Activated T-helper 1 cell treated with Interleukin-2 at 50 U/mL for 16 hours (primary cell): ENCODE results near the gene GPR37L1.
"Not testable (repeated sequence)": the region's sequence is repeated elsewhere in the genome, so short reads cannot be mapped to it uniquely, and the experiment has no call there.

Experiments
- DNase-seq: peaks from one replicate; pipeline ENCODE4 v3.0.0-alpha.2; 2020; ENCODE audit warnings: low read depth

GPR37L1 gene

DNA sequence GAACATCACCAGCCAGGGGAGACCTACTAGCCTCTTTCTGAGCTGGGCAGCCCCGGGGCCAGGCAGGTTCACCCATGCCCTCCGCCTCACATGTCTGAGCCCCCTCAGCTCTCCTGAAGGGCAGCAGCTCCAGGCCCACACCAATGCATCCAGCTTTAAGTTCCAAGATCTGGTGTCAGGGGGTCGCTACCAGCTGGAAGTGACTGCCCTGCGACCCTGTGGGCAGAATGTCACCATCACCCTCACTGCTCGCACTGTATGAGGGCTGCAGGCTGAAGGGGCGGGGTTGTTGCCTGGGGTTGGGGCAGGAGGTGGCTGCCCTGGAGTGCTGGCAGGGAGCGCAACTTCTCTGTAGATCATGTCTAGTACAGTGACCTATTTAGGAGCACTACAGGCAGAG lies 46.1 kb downstream of the GPR37L1 start:
- no peak for DNase-seq

DNA sequence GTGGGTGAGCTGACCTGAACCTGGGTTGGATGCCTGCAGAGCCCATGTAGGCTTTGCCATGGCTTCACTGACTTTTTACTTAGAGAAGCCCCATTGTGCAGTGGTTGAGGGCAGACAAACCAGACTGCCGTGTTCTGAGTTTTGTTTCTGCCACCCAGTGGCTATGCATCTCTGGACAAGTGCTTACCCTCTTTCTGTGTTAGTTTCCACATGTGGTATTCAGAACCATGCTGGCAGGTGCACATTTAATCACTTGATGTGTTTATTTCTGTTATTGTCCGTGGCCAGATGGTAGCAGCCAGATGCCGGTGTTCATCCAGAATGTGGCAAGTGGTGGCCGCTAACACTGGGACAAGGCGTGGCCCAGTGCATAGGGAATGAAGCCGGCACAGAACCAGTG lies 48.0 kb downstream of the GPR37L1 start:
- no peak for DNase-seq

DNA sequence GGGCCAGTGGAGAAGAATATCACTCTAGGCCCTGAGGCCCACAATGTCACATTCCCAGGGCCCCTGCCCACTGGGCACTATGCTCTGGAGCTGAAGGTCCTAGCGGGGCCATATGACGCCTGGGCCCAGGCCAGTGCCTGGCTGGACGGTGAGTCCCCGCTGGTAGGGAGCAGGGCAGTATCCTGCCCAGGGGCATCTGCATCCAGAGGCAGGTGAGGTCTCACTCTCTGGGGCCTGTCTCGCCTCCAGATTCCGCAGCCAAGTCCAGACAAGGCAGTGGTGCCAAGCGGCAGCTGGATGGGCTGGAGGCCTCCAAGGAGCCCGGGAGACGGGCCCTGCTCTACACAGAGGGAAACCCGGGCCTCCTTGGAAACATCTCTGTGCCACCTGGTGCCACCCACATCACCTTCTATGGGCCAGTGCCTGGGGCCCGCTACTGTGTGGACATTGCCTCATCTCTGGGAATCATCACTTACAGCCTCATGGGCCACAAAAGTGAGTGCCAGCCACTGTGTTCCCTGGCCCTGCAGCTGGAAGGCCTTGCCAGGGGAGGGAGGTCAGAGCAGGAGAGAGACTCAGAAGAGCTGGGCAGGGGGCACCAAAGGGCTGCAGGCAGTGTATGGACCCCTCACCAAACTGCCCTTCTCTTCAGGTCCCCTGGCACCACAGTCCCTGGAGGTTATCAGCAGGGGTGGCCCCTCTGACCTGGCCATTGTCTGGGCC lies 48.7 kb downstream of the GPR37L1 start:
- no peak for DNase-seq

DNA sequence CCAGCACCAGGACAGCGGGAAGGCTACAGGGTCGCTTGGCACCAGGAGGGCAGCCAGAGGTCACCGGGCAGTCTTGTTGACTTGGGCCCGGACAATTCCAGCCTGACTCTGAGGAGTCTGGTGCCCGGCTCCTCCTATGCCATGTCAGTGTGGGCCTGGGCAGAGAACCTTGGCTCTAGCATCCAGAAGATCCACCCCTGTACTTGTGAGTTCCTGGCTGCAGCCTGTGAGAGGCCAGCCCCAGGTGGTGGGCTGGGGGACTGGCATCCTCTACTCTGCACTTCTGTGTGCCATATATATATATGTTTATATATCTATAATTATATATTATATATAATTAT lies 49.3 kb downstream of the GPR37L1 start:
- no peak for DNase-seq

DNA sequence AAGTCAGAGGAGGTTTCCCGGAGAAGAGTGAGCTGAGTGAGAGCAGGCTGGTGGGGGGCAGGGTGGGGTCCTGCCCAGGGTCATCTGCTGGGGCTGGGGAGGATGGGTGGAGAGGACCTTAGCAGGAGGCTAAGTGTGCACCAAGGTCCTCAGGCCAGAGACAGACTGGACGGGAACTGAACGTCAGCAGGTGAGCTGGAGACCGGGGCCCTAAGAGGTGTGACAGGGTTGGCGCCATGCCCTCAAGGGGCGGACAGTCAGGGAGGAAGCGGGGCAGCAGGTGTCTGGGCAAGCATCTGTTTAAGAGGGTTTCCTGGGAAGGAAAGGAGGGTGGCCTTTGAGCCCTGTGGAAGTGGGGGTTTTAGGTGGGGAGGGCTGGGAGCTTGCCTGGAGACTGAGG lies 51.3 kb downstream of the GPR37L1 start:
- DNase-seq = no peak

DNA sequence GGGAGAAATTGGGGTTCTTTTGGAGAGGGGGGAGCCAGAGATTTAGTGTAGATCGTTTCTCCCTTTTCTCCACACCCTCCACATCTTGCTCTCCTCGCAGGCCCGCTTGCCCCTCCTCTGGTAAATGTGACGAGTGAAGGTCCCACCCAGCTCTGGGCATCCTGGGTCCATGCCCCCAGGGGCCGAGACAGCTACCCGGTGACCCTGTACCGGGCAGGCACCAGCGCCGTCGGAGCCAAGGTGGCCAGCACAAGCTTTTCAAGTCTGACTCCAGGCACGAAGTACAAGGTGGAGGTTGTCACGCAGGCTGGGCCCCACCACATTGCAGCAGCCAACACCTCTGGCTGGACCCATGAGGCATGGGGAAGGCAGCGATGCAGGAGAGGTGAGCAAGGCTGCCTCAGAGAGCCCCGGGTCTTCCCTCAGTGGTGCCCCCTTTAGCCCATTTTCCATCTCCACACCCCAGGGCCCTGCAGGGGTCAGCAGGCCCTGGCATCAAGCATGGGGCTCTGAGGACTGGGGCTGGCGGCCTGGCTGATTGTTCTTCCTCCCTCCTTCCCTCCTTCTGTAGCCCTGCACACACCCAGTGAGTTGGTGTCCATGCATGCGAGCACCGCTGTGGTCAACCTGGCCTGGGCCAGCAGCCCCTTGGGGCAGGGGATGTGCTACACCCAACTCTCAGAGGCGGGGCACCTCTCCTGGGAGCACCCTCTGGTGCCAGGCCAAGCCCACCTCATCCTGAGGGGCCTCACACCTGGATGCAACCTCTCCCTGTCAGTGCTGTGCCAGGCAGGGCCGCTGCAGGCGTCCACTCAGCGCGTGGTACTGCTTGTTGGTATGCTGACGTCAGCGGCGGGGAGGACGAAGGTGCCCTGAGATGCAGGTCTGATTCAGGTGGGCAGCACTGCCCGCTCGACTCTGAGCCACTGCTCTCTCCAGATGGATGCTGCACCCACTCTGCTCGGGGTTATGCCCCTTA lies 54.5 kb downstream of the GPR37L1 start:
- DNase-seq = no peak

DNA sequence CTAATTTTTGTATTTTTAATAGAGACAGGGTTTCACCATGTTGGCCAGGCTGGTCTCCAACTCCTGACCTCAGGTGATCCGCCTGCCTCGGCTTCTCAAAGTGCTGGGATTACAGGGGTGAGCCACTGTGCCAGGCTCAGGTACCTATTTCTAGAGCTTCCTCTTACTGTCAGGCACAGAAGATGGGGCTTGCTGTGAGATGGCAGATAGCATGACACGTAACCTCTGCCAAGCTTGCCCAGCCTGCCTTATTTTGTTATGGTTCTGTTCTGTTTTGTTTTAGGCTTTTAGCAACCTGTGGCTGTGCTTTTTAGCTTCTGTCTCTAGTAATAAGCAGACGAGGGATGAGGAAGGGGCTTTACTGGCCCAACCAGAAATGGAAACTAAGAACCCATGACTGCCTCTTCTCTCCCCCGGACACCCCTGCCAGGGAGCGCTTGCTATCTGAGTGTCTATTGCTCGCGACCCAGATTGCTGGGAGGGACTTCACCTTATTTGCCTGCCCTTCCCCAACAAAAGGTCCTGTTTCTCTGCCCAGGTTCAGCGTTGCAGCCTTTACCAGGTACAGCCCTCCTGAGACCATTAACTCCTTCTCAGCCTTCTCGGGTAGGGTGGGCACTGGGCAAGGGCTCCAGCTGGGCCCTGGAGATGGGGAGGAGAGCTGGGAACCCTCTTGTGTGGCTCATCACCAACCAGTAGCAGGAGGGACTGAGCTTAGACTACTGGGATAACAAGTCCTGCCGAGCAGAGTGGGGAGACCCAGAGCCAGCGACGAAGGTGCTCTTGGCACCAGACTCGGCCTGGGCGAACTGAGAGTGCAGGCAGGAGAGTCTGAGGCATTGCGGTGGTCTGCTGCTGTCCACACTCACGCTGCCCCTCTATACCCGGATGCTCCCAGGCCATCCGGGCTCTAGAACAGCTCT lies 57.4 kb downstream of the GPR37L1 start:
- no peak for DNase-seq

DNA sequence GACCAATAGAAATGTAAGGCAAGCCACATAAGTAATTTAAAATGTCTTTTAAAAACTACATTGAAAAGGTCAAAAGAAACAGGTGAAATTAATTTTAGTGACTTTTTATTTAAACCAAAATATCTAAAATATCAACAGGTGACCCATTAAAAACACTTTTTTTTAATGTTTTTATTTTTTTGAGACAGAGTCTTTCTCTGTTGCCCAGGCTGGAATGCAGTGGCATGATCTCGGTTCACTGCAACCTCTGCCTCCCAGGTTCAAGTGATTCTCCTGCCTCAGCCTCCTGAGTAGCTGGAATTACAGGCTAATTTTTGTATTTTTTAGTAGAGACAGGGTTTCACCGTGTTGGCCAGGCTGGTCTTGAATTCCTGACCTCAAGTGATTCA lies 58.0 kb downstream of the GPR37L1 start:
- DNase-seq = not testable (repeated sequence)

DNA sequence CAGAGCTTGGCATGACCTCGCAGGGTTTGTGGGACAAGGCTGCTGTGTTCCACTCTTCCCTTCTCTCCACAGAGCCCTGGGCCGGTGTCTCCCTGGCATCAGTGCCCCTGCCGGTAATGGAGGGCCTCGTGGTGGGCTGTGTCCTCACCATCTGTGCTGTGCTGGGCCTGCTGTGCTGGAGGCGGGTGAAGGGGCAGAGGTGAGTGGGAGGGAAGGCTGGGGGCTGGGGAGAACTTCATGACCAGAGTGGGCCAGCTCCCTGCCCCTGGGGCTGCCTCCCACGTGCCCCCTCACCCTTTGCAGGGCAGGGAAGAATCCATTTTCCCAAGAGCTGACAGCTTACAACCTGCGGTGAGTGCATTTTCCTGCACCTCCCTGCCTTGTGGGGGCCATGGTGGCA lies 58.9 kb downstream of the GPR37L1 start:
- no peak for DNase-seq

DNA sequence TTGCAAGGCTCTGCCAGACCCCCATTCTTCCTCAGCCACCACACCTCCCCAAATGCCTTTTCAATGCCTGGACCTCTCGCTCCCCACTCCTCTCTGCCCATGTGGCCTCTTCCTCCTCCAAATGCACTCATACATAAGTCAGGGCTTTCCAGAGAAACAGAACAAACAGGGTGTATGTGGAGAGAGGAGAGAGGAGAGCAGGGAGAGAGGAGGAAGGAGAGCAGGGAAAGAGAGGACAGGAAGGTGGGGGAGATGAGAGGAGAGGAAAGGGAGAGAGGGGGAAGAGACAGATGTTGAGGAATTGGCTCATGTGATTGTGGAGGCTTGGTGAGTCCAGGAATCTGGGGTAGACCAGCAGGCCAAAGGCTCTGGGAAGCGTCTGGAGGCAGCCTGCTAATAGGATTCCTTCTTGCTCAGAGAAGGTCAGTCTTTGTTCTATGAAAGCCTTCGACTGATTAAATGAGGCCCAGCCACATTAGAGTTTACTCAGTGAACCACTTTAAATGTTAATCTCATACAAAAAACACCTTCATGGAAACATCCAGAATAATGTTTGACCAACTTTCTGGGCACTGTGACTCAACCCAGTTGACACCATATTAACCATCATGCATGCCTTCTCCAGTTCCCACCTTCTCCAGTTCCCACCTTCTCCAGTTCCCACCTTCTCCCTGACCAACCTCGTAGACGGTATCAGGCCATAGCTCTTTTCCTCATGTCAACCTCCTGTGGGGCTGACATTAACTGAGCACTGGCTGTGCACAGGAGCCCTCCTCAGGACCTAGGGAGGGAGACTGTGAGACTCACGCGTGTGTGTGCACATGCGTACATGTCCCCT lies 59.5 kb downstream of the GPR37L1 start:
- no peak for DNase-seq
